Measurements from ENCODE around the gene RPL3.
"Not testable (repeated sequence)": the region's sequence is repeated elsewhere in the genome, so short reads cannot be mapped to it uniquely, and the experiment has no call there.

The RPL3 gene

GRCh38 chr22:39319284-39320022, at the start of gene RPL3:
RPL3 (minus strand) TSS chr22:39319623; CDS start chr22:39319597, 26 bp downstream.
- peak; percentile 98 for DNase-seq

- DNase-seq = no peak
Observed at GRCh38 chr22:39369186-39369585, 49.8 kb upstream of the RPL3 start.

GRCh38 chr22:39368461-39368911, 49.1 kb upstream of the RPL3 start:
- no peak for DNase-seq

GRCh38 chr22:39367035-39367434, 47.6 kb upstream of the RPL3 start:
- DNase-seq = no peak

GRCh38 chr22:39365492-39365780, 46.0 kb upstream of the RPL3 start:
- DNase-seq = no peak

- no peak for DNase-seq
Observed at GRCh38 chr22:39364714-39365491, 45.5 kb upstream of the RPL3 start.

GRCh38 chr22:39363751-39364515, 44.5 kb upstream of the RPL3 start:
- no peak for DNase-seq

GRCh38 chr22:39362932-39363331, 43.5 kb upstream of the RPL3 start:
- no peak for DNase-seq

- no peak for DNase-seq
Observed at GRCh38 chr22:39362271-39362670, 42.8 kb upstream of the RPL3 start.

GRCh38 chr22:39361496-39361895, 42.1 kb upstream of the RPL3 start:
- DNase-seq = no peak

- no peak for DNase-seq
Observed at GRCh38 chr22:39360674-39361413, 41.4 kb upstream of the RPL3 start.

- DNase-seq = no peak
Observed at GRCh38 chr22:39360242-39360641, 40.8 kb upstream of the RPL3 start.

GRCh38 chr22:39359659-39360195, 40.3 kb upstream of the RPL3 start:
- DNase-seq = no peak

GRCh38 chr22:39358197-39358596, 38.8 kb upstream of the RPL3 start:
- DNase-seq = not testable (repeated sequence)

- DNase-seq = not testable (repeated sequence)
Observed at GRCh38 chr22:39357110-39358108, 38.0 kb upstream of the RPL3 start.

- DNase-seq = no peak
Observed at GRCh38 chr22:39356464-39356863, 37.0 kb upstream of the RPL3 start.

GRCh38 chr22:39355805-39356204, 36.4 kb upstream of the RPL3 start:
- not testable (repeated sequence) for DNase-seq

GRCh38 chr22:39355080-39355479, 35.7 kb upstream of the RPL3 start:
- no peak for DNase-seq

- DNase-seq = peak; percentile 29
Observed at GRCh38 chr22:39353346-39353745, 33.9 kb upstream of the RPL3 start.

GRCh38 chr22:39352306-39352891, 33.0 kb upstream of the RPL3 start:
- DNase-seq = no peak

- peak; percentile 45 for DNase-seq
Observed at GRCh38 chr22:39351689-39352214, 32.3 kb upstream of the RPL3 start.

Data from CD4-positive, alpha-beta T cell treated with Interferon gamma for 1 hour (primary cell).